GM21390 (cell line): ENCODE data around the gene GNAS.
"Not testable (repeated sequence)": the region's sequence is repeated elsewhere in the genome, so short reads cannot be mapped to it uniquely, and the experiment has no call there.

Experiments
- ATAC-seq: cut with Tn5 transposase; IDR thresholded peaks from one replicate; pipeline ENCODE4 v1.9.1; 2021; ENCODE audit not compliant: unreplicated experiment

Gene GNAS

GRCh38 chr20:58922036-58922435 is 69.5 kb downstream of the GNAS start:
- no peak for ATAC-seq

DNA sequence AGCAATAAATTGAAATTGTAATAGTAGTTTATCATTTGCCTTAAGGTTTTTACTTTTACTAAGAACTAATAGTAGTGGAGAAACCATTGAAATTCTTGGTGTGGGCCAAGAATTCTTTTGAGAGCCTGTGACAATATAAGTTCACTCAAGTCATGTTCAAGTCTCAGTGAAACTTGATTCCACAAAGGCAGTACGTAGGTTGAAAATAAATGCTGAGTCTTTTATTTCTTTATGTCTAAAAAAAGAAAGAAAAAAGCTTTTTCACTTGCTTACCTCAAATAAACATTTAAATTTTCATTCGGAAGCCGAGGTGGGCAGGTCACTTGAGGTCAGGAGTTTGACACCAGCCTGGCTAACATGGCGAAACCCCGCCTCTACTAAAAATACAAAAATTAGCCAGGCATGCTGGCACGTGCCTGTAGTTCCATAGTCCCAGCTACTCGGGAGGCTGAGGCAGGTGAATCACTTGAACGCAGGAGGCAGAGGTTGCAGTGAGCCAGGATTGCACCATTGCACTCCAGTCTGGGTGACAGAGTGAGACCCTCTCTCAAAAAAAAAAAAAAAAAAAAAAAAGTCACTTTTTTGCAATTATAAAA is 70.7 kb downstream of the GNAS start:
- no peak for ATAC-seq

DNA sequence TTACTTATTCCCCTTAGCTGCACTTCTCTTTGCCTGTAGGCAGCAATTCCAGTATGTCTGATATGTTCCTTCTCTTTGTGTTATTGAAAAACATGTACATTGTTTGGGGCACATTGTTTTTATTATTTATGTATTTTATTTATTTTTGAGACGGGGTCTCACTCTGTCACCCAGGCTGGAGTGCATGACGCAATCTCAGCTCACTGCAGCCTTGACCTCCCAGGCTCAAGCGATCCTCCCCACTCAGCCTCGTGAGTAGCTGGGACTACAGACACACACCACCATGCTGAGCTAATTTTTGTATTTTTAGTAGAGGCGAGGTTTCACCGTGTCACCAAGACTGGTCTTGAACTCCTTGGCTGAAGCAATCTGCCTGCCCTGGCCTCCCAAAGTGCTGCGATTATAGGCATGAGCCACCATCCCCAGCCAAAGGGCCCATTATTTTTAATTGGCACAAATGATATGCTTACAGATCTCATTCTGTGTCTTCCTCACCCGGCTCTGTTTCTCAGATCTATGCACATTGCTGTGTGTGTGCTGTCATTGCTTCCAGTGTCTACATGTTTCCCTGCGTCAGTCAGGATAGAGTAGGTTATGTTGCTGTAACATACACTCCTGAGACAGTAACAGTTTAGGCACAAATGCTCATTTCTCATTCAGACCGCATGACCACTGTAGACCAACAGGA is 74.4 kb downstream of the GNAS start:
- no peak for ATAC-seq

- ATAC-seq, result no peak
Measured at GRCh38 chr20:58927490-58928061, 75.1 kb downstream of the GNAS start.

DNA sequence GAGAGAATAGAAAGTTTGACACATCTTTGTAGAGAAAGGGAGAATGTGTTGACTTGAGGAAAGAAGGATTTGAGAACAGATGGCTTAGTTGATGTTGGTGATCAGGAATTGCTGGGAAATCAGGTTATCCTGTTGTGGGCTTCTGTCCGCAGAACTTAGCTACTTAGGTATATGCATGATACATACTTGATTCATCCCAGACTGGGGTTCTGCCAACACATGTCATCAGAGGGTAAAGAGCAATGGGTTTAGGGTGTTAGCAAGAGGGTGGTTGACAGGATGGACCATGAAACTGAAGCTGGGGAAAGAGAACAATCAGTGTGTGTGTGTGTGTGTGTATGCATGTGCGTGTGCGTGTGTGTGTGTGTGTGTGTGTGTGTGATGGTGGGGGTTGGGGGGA is 78.0 kb downstream of the GNAS start:
- ATAC-seq, result no peak

DNA sequence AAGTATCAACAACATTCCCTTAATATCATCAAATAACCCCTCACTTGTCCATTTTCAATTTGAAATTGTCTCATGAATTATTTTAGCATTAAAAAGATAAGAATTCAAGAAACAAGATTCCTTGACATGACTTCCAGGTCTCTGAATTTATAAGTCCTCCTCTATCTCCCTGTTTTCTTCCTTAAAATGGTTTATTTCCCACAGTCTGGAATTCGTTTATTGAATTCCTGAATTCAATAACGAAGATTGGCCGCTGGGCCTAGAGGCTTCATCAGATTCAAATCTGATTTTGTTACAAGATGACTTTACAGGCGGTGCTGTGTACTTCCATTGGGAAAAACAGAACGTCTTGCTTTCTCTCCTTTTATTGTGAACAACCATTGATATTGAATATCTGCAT is 79.7 kb downstream of the GNAS start:
- no peak for ATAC-seq

GRCh38 chr20:58938078-58938477 is 85.6 kb downstream of the GNAS start:
- no peak for ATAC-seq

DNA sequence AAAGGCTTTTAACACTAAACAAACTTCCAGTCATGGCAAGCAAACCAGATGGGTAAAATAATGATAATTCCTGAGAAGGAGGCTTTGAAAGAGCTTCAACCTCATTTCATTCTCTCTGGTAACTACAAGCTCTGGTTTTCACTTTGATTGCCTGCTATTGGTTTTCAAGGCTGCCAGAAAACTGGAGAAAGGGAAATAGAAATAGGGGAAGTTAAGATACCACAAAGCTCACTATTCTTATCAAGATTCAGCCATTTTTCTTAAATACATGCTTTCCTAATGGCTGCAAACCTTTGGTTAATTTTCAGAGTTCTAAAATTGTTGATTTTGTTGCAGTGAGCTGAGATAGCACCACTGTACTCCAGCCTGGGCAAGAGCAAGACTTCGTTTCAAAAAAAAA is 86.0 kb downstream of the GNAS start:
- ATAC-seq, result no peak

DNA sequence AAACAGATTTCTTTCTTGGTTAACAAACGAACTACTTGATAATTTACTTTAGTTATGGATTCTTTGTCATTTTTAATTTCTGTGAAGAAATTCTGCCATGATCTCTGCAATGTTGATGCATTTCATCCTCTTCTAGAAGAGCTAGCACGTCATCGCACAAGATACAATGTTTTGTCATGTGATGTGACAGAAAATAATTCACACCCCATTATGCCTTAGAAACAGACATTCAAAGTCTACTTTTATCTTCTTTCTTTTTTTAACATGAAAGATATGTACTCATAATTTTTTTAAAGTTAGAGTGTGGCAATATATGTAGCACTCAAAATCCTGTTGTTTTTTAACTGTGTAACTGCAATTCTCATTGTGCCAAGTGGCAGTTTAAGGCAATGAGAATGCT is 89.0 kb downstream of the GNAS start:
- no peak for ATAC-seq

GRCh38 chr20:58942549-58942948 is 90.0 kb downstream of the GNAS start:
- no peak for ATAC-seq

DNA sequence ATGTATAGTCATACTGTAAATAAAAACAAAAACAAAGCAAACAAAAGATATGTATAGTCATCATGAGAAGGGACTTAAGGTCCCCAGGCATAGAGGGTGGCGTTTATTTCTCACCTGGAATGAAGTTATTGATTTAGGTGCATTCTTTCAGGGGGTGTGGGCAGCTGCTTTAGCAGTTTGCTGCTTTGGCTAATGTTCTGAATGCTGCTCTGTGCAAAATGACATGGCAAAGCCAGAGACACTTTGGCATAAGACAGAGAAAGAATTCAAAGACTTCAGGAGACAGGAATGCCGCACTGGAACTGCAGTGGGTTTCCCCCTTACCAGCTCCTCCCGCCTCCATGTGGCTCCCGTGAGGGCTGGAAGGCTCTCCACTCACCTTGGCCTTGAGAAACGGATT is 92.1 kb downstream of the GNAS start:
- ATAC-seq, result no peak

DNA sequence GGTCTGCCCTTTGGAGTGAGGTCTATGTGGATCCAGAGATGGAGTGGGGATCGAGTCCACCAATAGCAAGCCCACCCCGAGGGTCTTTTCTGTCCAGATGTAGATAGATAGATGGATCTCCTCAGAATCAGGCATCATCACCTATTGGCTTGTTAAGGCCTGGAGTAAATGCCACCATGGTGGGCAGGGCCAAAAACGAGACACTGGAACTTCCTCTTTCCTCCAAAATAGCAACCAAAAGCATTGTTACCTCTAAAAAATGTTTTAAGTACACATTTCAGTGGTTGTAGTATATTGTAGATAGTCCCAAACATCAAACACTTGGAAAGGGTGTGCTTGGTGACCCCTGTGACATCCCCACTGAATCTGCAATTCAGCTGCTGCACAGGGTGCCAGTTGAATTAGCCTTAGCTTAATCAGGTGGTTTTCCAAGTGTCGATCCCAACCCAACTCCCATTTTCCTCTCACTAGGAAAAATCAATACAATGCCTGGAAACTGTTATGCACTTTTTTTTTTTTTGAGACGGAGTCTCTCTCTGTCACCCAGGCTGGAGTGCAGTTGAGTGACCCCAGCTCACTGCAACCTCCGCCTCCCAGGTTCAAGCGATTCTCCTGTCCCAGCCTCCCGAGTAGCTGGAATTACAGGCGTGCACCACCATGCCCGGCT is 93.6 kb downstream of the GNAS start:
- no peak for ATAC-seq

GRCh38 chr20:58947797-58948388 is 95.4 kb downstream of the GNAS start:
- not testable (repeated sequence) for ATAC-seq

DNA sequence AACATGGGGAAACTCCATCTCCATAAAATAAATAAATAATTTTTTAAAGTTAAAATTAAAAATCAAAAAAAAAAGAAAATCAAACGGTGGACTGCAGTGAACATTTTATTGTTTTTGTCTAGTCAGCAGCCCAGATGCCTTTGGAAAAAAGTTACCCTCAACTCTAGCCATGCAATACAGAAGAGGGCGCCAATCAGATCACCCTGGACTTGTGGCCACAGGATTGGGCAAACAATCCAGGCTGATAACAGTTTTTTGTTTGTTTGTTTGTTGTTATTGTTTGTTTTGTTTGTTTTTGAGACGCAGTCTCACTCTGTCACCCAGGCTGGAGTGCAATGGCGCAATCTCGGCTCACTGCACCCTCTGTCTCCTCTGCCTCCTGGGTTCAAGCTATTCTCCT is 98.1 kb downstream of the GNAS start:
- no peak for ATAC-seq

DNA sequence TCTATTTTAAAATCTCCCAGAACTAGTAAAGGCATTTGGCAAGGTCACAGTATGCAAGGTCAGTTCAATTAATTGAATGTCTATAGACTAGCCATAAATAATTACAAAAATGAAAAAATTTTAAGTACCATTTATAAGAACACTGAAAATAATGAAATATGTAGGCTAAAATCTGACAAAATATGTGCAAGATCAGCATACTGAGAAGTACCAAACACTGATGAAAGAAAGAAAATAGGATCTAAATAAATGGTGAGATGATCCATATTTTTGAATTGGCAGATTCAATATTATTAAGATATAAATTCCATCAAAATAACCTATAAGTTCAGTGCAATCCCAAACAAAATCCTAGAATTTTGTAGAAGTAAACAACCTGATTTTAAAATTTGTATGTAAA is 100.5 kb downstream of the GNAS start:
- ATAC-seq, result no peak

DNA sequence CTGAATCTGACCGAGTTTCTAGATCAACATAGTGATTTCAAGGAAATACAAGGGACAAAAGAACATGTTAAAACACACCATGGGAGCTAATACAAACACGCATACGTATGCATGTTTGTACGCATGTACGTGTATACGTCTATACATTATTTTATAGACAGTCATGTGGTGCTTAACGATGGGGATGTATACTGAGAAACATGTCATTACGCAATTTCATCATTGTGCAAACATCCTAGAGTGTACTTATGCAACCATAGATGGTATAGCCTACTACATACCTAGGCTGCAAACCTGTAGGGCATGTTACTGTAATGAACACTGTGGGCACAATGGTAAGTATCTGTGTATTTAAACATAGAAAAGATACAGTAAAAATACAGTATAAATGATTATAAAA is 103.6 kb downstream of the GNAS start:
- no peak for ATAC-seq

DNA sequence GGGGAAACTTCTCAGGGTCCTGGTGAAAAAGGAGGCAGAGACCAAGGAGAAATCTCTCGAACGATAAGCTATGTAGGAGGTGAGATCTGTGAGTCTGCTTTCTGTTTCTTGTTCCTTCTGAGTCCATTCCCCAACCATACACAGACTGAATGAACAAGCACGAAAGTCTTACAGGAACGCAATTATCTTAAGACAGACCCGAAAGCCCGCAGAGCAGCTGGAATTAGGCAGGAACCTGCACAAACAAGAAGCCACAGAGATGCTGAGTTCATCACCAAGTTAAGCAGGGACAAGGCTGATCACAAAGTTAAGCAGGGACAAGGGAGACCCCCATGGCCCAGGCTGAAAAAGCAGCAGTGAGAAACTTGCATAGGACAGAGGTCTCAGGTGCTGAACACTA is 107.1 kb downstream of the GNAS start:
- no peak for ATAC-seq
